ENCODE data around the gene ERC1. TPM values are rescaled to one million over a fixed set of nuclear protein-coding genes. Genes with fewer than 3 reads are reported as not detected.

ERC1 gene
- total and polyA plus RNA-seq, 2 of the 4 experiments (the other 2 are of a cell fraction) = 11.6 to 25.6 TPM

- no peak overlapping the region for H3K9ac ChIP-seq (ENCODE audit: low read depth, low read length)
- no peak overlapping the region for H3K23ac ChIP-seq (ENCODE audit: low read depth, low read length)
- no peak overlapping the region for H3K4me2 ChIP-seq (ENCODE audit: low read depth, low read length)
- no peak overlapping the region for H2AFZ ChIP-seq (replicated peaks; ENCODE audit: low read length, poor library complexity)
- intact Hi-C loops (cut with micrococcal nuclease) = no loop called here
- H3K79me1 ChIP-seq (ENCODE audit: low read depth in 1 of 2, low read length in 2 of 2) = no peaks in the 10 kb centered on the region
- WGBS, 2 experiments (ENCODE audit: extremely low coverage in 2 of 2, insufficient read length in 1 of 2) = no CpG with 5 or more reads among the region's 6 CpGs
- no peak overlapping the region for H3K18ac ChIP-seq (ENCODE audit: low read depth, low read length)
- H3K27me3 ChIP-seq (ENCODE audit: control insufficient read depth, insufficient read depth, low read length) = no peaks in the 10 kb centered on the region
- H3K4me1 ChIP-seq (ENCODE audit: control insufficient read depth, insufficient read depth, low read length) = no peaks in the 10 kb centered on the region; the same call in 1 of the 2 replicates
- DNase-seq (no peak), ATAC-seq (ENCODE audit: low read depth) (no peak)
- no peak overlapping the region for H3K56ac ChIP-seq (ENCODE audit: extremely low read depth, insufficient read depth, low read length)
- no peak overlapping the region for H2AK5ac ChIP-seq (ENCODE audit: low read depth, low read length)
- no peak overlapping the region for H3K4me3 ChIP-seq (ENCODE audit: insufficient read depth, low read depth, low read length)
- ChIA-PET POLR2A (ENCODE audit: unreplicated experiment) (no interaction called here), CTCF (no interaction called here)
- H3K9me1 ChIP-seq (ENCODE audit: insufficient read depth, low read length) = no peaks in the 10 kb centered on the region
- peaks cover 13% of the 10 kb centered on the region for H3K36me3 ChIP-seq (ENCODE audit: control insufficient read depth, insufficient read depth, low read length)
- H2AK9ac ChIP-seq (replicated peaks; ENCODE audit: low read depth, low read length, poor library complexity) = no peak overlapping the region
- BruUV-seq (replicated peaks) = no TSS peak
- H3K4ac ChIP-seq (ENCODE audit: low read depth, low read length) = no peak overlapping the region
- no peak overlapping the region for H2BK5ac ChIP-seq (ENCODE audit: low read depth, low read length, poor library complexity, severe bottlenecking)
- H4K20me1 ChIP-seq (ENCODE audit: insufficient read depth, low read length) = no peaks in the 10 kb centered on the region
- no peak overlapping the region for H3K14ac ChIP-seq (replicated peaks; ENCODE audit: low read depth, low read length)
- H4K8ac ChIP-seq (ENCODE audit: low read depth in 2 of 2, low read length in 2 of 2) = no peak overlapping the region
- no peak overlapping the region for H2BK15ac ChIP-seq (ENCODE audit: low read depth, low read length)
- no peak overlapping the region for H3K27ac ChIP-seq (ENCODE audit: insufficient read depth, low read length)
- no peak overlapping the region for H2BK20ac ChIP-seq (ENCODE audit: low read depth, low read length)
- H3K9me3 ChIP-seq (ENCODE audit: control insufficient read depth, insufficient read depth, low read length) = no peaks in the 10 kb centered on the region
- TF ChIP-seq FOS (IDR thresholded peaks at IDR 0.05; ENCODE audit: low read depth, low read length) (no peak), RAD21 (IDR thresholded peaks at IDR 0.05; ENCODE audit: low read length) (no peak), POLR2A (IDR thresholded peaks at IDR 0.05; ENCODE audit: low read depth, low read length) (no peak), MAZ (IDR thresholded peaks at IDR 0.05; ENCODE audit: borderline replicate concordance, low read depth, low read length) (no peak), MAFK (IDR thresholded peaks at IDR 0.05; ENCODE audit: low read depth, low read length) (no peak), NFE2L2 (IDR thresholded peaks at IDR 0.05; ENCODE audit: low read depth, low read length) (no peak), CTCF (conservative IDR thresholded peaks at IDR 0.05; ENCODE audit: low read depth, low read length) (no peak), CHD1 (IDR thresholded peaks at IDR 0.05; ENCODE audit: low read depth, low read length) (no peak), RCOR1 (IDR thresholded peaks at IDR 0.05; ENCODE audit: insufficient replicate concordance, low read length) (no peak), RFX5 (IDR thresholded peaks at IDR 0.05; ENCODE audit: low read depth, low read length) (no peak), BHLHE40 (IDR thresholded peaks at IDR 0.05; ENCODE audit: low read depth, low read length) (no peak), ELK1 (IDR thresholded peaks at IDR 0.05; ENCODE audit: borderline replicate concordance, low read depth, low read length) (no peak), CEBPB (IDR thresholded peaks at IDR 0.05; ENCODE audit: low read depth, low read length) (no peak), SMC3 (IDR thresholded peaks at IDR 0.05; ENCODE audit: low read depth, low read length) (no peak), USF2 (IDR thresholded peaks at IDR 0.05; ENCODE audit: low read depth, low read length) (no peak), MXI1 (IDR thresholded peaks at IDR 0.05; ENCODE audit: borderline replicate concordance, low read depth, low read length) (no peak)
- in situ Hi-C loops (cut with MboI; ENCODE audit: low sequenced_read_pairs) = no loop called here
- H4K5ac ChIP-seq (ENCODE audit: low read depth, low read length) = no peak overlapping the region
- dilution Hi-C loops (cut with HindIII; ENCODE audit: low sequenced_read_pairs, unreplicated experiment) = no loop called here
- H2BK120ac ChIP-seq (ENCODE audit: low read depth, low read length) = no peak overlapping the region
- no peak overlapping the region for H4K91ac ChIP-seq (ENCODE audit: insufficient read depth, low read depth, low read length)
These were observed 384.3 kb downstream of the ERC1 start for GRCh38 chr12:1375323-1375722.
